H1 (cell line): ENCODE results near the gene C2orf92. TPM values are rescaled to one million over a fixed set of nuclear protein-coding genes. Genes with fewer than 3 reads are reported as not detected.

Experiments
- CTCF ChIA-PET: fragments of 300-600 bp; sonication (Branson Sonifier 250); formaldehyde crosslinking; loops from one replicate; lab custom pipeline; 2021; ENCODE audit not compliant: partially characterized antibody; lab: Charles Lee
- POLR2A ChIA-PET: fragments of 300-600 bp; sonication (Branson Sonifier 250); formaldehyde crosslinking; loops from one replicate; lab custom pipeline; 2021; ENCODE audit warnings: inconsistent platforms; ENCODE audit not compliant: partially characterized antibody; lab: Charles Lee
- DNase-seq, 2 experiments: peaks; one replicate each; pipeline versions ENCODE4 v3.0.0 to v3.0.0-alpha.2; 2010 to 2022; ENCODE audit warnings: low spot score in 2 of 2, low read depth in 1 of 2, mixed read lengths in 1 of 2
- FAIRE-seq: peaks from 2 replicates; lab custom pipeline; 2011; peaks lifted over from hg19 to GRCh38; lab: Jason Lieb, UNC
- H2AFZ ChIP-seq: 2 replicates; pipeline ENCODE4 v1.8.1; 2012; ENCODE audit warnings: low read length, inconsistent platforms
- H2AK5ac ChIP-seq: 2 replicates; pipeline ENCODE4 v1.6.1; 2013; ENCODE audit warnings: low read depth, low read length
- H2BK120ac ChIP-seq: replicated peaks from 2 replicates; pipeline ENCODE3; 2013; ENCODE audit warnings: low read depth, low read length, inconsistent platforms
- H2BK12ac ChIP-seq: 2 replicates; pipeline ENCODE4 v1.6.1; 2013; ENCODE audit warnings: low read depth, low read length
- H2BK15ac ChIP-seq: 2 replicates; pipeline ENCODE4 v1.6.1; 2013; ENCODE audit warnings: low read length
- H2BK20ac ChIP-seq: 2 replicates; pipeline ENCODE4 v1.6.1; 2013; ENCODE audit warnings: low read length
- H2BK5ac ChIP-seq: 2 replicates; pipeline ENCODE4 v1.6.1; 2013; ENCODE audit warnings: low read depth, low read length
- H3K14ac ChIP-seq: 2 replicates; pipeline ENCODE4 v1.6.1; 2013; ENCODE audit warnings: inconsistent platforms; ENCODE audit not compliant: insufficient read length
- H3K18ac ChIP-seq: 2 replicates; pipeline ENCODE4 v1.6.1; 2013; ENCODE audit warnings: low read length; ENCODE audit errors: extremely low read depth
- H3K23ac ChIP-seq: 2 replicates; pipeline ENCODE4 v1.6.1; 2013; ENCODE audit warnings: inconsistent platforms; ENCODE audit not compliant: insufficient read length
- H3K23me2 ChIP-seq: 2 replicates; pipeline ENCODE4 v1.6.1; 2013; ENCODE audit warnings: low read depth, low read length
- H3K27ac ChIP-seq: 2 replicates; pipeline ENCODE4 v1.6.1; 2011; ENCODE audit warnings: low read depth, low read length, inconsistent platforms
- H3K27me3 ChIP-seq, 4 experiments: replicated peaks in 1 of 4; 1 replicate in 1 of 4; 2 replicates in 3 of 4; pipeline versions ENCODE4 v1.6.1 to v1.8.1; 2011 to 2013; ENCODE audit warnings: low read length in 3 of 4, mild to moderate bottlenecking in 3 of 4, inconsistent platforms in 2 of 4, mixed read lengths in 2 of 4, moderate library complexity in 1 of 4; ENCODE audit not compliant: control insufficient read depth in 3 of 4, insufficient read depth in 3 of 4; ENCODE audit errors: extremely low read depth in 1 of 4
- H3K36me3 ChIP-seq, 4 experiments: 2 replicates each; pipeline versions ENCODE4 v1.6.1 to v1.8.1; 2011 to 2013; ENCODE audit warnings: mild to moderate bottlenecking in 4 of 4, low read length in 3 of 4, moderate library complexity in 2 of 4, control low read depth in 1 of 4, inconsistent platforms in 1 of 4; ENCODE audit not compliant: insufficient read depth in 4 of 4, control insufficient read depth in 2 of 4
- H3K4ac ChIP-seq: replicated peaks from 2 replicates; pipeline ENCODE3; 2013; ENCODE audit warnings: low read length, low read depth, mixed read lengths, inconsistent platforms; ENCODE audit not compliant: insufficient read length
- H3K4me1 ChIP-seq, 4 experiments: replicated peaks in 1 of 4; 1 replicate in 1 of 4; 2 replicates in 3 of 4; pipeline versions ENCODE4 v1.6.1 to v1.8.1; 2011 to 2013; ENCODE audit warnings: low read length in 3 of 4, inconsistent platforms in 2 of 4, mixed read lengths in 1 of 4; ENCODE audit not compliant: insufficient read depth in 4 of 4, control insufficient read depth in 3 of 4
- H3K4me2 ChIP-seq, 2 experiments: 2 replicates each; pipeline versions ENCODE4 v1.6.1 to v1.8.1; 2011 to 2013; ENCODE audit warnings: low read depth in 2 of 2, low read length in 2 of 2, control low read depth in 1 of 2, inconsistent platforms in 1 of 2, mild to moderate bottlenecking in 1 of 2; ENCODE audit not compliant: insufficient read depth in 1 of 2
- H3K4me3 ChIP-seq, 4 experiments: fragments of 200-600, 300-600 bp in 1 of 4; sonication (generic), shearing (Covaris generic), sonication (Bioruptor Twin) in 1 of 4; 2 replicates each; pipeline versions ENCODE4 v1.5.1 to v1.8.1; 2011 to 2016; ENCODE audit warnings: low read length in 4 of 4, low read depth in 3 of 4, control low read depth in 2 of 4, inconsistent platforms in 2 of 4, mild to moderate bottlenecking in 2 of 4, mixed read lengths in 1 of 4, moderate library complexity in 1 of 4; ENCODE audit not compliant: insufficient read depth in 2 of 4; ENCODE audit errors: extremely low read depth in 1 of 4
- H3K56ac ChIP-seq: replicated peaks from 2 replicates; pipeline ENCODE3; 2013; ENCODE audit warnings: low read depth, mild to moderate bottlenecking, mixed read lengths, low read length, inconsistent platforms; ENCODE audit not compliant: insufficient read length
- H3K79me1 ChIP-seq: 2 replicates; pipeline ENCODE4 v1.6.1; 2013; ENCODE audit warnings: low read depth, low read length, control low read depth
- H3K79me2 ChIP-seq, 2 experiments: 2 replicates each; pipeline versions ENCODE4 v1.6.1 to v1.8.1; 2012 to 2013; ENCODE audit warnings: low read length in 2 of 2, mild to moderate bottlenecking in 2 of 2, inconsistent platforms in 1 of 2; ENCODE audit not compliant: insufficient read depth in 2 of 2, control insufficient read depth in 1 of 2
- H3K9ac ChIP-seq, 4 experiments: replicated peaks in 1 of 4; 1 replicate in 1 of 4; 2 replicates in 3 of 4; pipeline versions ENCODE4 v1.6.1 to v1.8.1; 2011 to 2013; ENCODE audit warnings: low read depth in 3 of 4, low read length in 3 of 4, control low read depth in 2 of 4, mild to moderate bottlenecking in 2 of 4, moderate library complexity in 2 of 4, inconsistent platforms in 1 of 4; ENCODE audit errors: extremely low read depth in 1 of 4
- H3K9me3 ChIP-seq, 2 experiments: 2 replicates each; pipeline versions ENCODE4 v1.6.1 to v1.8.1; 2012 to 2013; ENCODE audit warnings: mild to moderate bottlenecking in 2 of 2, moderate library complexity in 2 of 2, control low read depth in 1 of 2, inconsistent platforms in 1 of 2, low read depth in 1 of 2, low read length in 1 of 2, mixed read lengths in 1 of 2; ENCODE audit not compliant: insufficient read depth in 2 of 2
- H4K20me1 ChIP-seq, 2 experiments: replicated peaks in 1 of 2; 2 replicates each; pipeline versions ENCODE3 to v1.8.1; 2011 to 2013; ENCODE audit warnings: inconsistent platforms in 2 of 2, low read length in 2 of 2, mild to moderate bottlenecking in 1 of 2; ENCODE audit not compliant: insufficient read depth in 2 of 2, control insufficient read depth in 1 of 2
- H4K5ac ChIP-seq: 2 replicates; pipeline ENCODE4 v1.6.1; 2013; ENCODE audit warnings: low read length, low read depth, mixed read lengths, inconsistent platforms; ENCODE audit not compliant: insufficient read length
- H4K8ac ChIP-seq: 2 replicates; pipeline ENCODE4 v1.8.0; 2013; ENCODE audit warnings: mild to moderate bottlenecking, moderate library complexity, low read length, inconsistent platforms; ENCODE audit not compliant: insufficient read depth; ENCODE audit errors: extremely low read depth
- H4K91ac ChIP-seq: replicated peaks from 2 replicates; pipeline ENCODE3; 2013; ENCODE audit warnings: low read length, mixed read lengths, inconsistent platforms; ENCODE audit not compliant: insufficient read length
- CBX5 ChIP-seq: fragments of 300-800, 300-1000 bp; sonication (generic); IDR thresholded peaks from 2 replicates; pipeline ENCODE4 v1.7.1; 2016; ENCODE audit warnings: antibody characterized with exemption, low read length, low read depth
- CEBPB ChIP-seq: IDR thresholded peaks from 2 replicates; pipeline ENCODE4 v1.6.1; 2012; ENCODE audit warnings: low read depth, low read length
- EZH2 ChIP-seq: fragments of 200-600 bp; sonication (generic); IDR thresholded peaks from 2 replicates; pipeline ENCODE4 v1.7.1; 2012; ENCODE audit warnings: low read depth, mild to moderate bottlenecking, moderate library complexity, low read length, inconsistent platforms; ENCODE audit not compliant: severe bottlenecking
- JUN ChIP-seq: IDR thresholded peaks from 2 replicates; pipeline ENCODE4 v1.6.1; 2011; ENCODE audit warnings: low read depth, mild to moderate bottlenecking, improper control_type of control experiment, low read length
- KDM4A ChIP-seq: IDR thresholded peaks from one replicate; pipeline ENCODE4 v1.7.1; 2012; ENCODE audit warnings: low read depth, mild to moderate bottlenecking, moderate library complexity, low read length, inconsistent platforms; ENCODE audit not compliant: severe bottlenecking
- POLR2AphosphoS5 ChIP-seq: IDR thresholded peaks from 2 replicates; pipeline ENCODE4 v1.6.1; 2011; ENCODE audit warnings: low read depth, low read length
- POU5F1 ChIP-seq: IDR thresholded peaks from 2 replicates; pipeline ENCODE4 v1.6.1; 2011; ENCODE audit warnings: low read depth, mild to moderate bottlenecking, low read length, moderate library complexity
- RBBP5 ChIP-seq: IDR thresholded peaks from 2 replicates; pipeline ENCODE4 v1.7.1; 2012; ENCODE audit warnings: low read depth, mild to moderate bottlenecking, inconsistent platforms, low read length, moderate library complexity, borderline replicate concordance
- RNF2 ChIP-seq: fragments of 200-900, 300-1000 bp; sonication (generic); IDR thresholded peaks from 2 replicates; pipeline ENCODE4 v1.7.1; 2016; ENCODE audit warnings: borderline replicate concordance, low read depth, mild to moderate bottlenecking, antibody characterized with exemption, low read length; ENCODE audit not compliant: poor library complexity, severe bottlenecking; ENCODE audit errors: missing control alignments
- SP1 ChIP-seq: IDR thresholded peaks from 2 replicates; pipeline ENCODE4 v1.6.1; 2011; ENCODE audit warnings: low read depth, low read length
- SP4 ChIP-seq: IDR thresholded peaks from 2 replicates; pipeline ENCODE4 v1.6.1; 2012; ENCODE audit warnings: low read length, inconsistent platforms
- TBP ChIP-seq: IDR thresholded peaks from 2 replicates; pipeline ENCODE4 v1.6.1; 2011; ENCODE audit warnings: low read depth, low read length, improper control_type of control experiment
- WGBS, 2 experiments: shearing (Covaris generic) in 1 of 2; methylation state at CpG; one replicate each; pipeline versions ENCODE4 v1.1.6 to v1.1.7; 2013 to 2015; ENCODE audit warnings: low lambda C conversion rate in 2 of 2, mixed read lengths in 2 of 2, inconsistent platforms in 1 of 2, low coverage in 1 of 2, missing lambda C conversion rate in 1 of 2; ENCODE audit not compliant: insufficient replicate concordance in 2 of 2, insufficient coverage in 1 of 2, insufficient read length in 1 of 2; ENCODE audit errors: extremely low coverage in 1 of 2, missing lambda C conversion rate in 1 of 2; 5-methylcytosine and 5-hydroxymethylcytosine counted together
- polyA plus RNA-seq, 7 experiments: library from polyadenylated mRNA; depleted of rRNA in 3 of 7; stranded (reverse) in 5 of 7; unstranded in 2 of 7; fragments of >200 nt in 5 of 7; fragments of 200-250 nt in 2 of 7; gene quantifications; 1 replicate in 5 of 7; 2 replicates in 1 of 7; 4 replicates in 1 of 7; pipeline versions ENCODE4 v1.2.1 to v1.2.3, GENCODE V29; 2011 to 2013; ENCODE audit warnings: missing spikeins in 2 of 7, mixed read lengths in 2 of 7
- total RNA-seq: library from RNA; stranded (reverse); fragmentation: NEBNext Ultra II Directional; extraction: Animal tissue kit (Norgen Biotek cat#: 25700); gene quantifications from 2 replicates; pipeline ENCODE4 v1.2.1, GENCODE V29; 2021
- TF ChIP-seq, protein P1 (sequence below): IDR thresholded peaks from 2 replicates; pipeline ENCODE4 v1.6.1; 2011; ENCODE audit warnings: low read length, improper control_type of control experiment

Gene C2orf92
- total and polyA plus RNA-seq, 2 of the 8 experiments (the other 6 are each of a cell fraction or from before 2014, with no cell fraction given): 2.3 to 3.7 TPM

DNA sequence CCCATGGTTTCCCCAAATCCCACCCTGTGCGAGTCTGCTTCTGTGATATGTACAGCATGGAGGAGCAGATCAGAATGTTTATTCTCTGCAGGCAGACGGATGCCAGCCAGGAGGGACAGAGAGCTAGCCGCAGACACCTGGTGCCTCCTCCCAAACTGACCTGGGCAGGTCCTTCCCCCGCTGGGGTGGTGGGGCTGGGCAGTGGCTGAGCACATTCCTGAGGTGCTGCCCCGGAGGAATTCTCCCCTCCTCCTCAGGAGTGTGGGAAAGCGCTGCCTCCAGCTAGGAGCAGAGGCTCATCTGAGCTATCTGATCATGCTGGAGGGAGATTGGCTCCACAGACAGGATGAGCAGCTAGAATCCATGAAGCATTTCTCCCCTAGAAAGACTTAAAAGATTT is 21.7 kb downstream of the C2orf92 start:
- Histone ChIP-seq H3K27me3 (no peaks in the 10 kb centered on the region), H2BK15ac (no peak overlapping the region), H2BK12ac (no peak overlapping the region), H3K36me3 (no peaks in the 10 kb centered on the region), H4K5ac (no peak overlapping the region), H4K8ac (peak overlapping the region; percentile 57; the same call in 1 of the 2 replicates), H4K20me1 (no peaks in the 10 kb centered on the region), H3K9ac (no peak overlapping the region), H3K27ac (no peak overlapping the region), H3K23me2 (no peaks in the 10 kb centered on the region), H3K79me1 (no peaks in the 10 kb centered on the region), H2BK5ac (no peak overlapping the region), H3K4me2 (peak overlapping the region; percentile 29 to 54; a peak in 2 of 4 replicates), H4K91ac (no peak overlapping the region), H3K79me2 (no peaks in the 10 kb centered on the region), H3K14ac (no peak overlapping the region), H3K18ac (0 out of 2 replicates have a peak overlapping the region, but pooled peaks have one; percentile 48), H3K9me3 (no peaks in the 10 kb centered on the region), H2AFZ (peak overlapping the region; percentile 76; the same call in 1 of the 2 replicates), H3K23ac (no peak overlapping the region), H2BK20ac (no peak overlapping the region), H3K56ac (no peak overlapping the region), H2BK120ac (no peak overlapping the region), H3K4me3 (no peak overlapping the region), H3K4ac (no peak overlapping the region), H2AK5ac (no peak overlapping the region), H3K4me1 (peaks cover 0 to 10% (median 4%) of the 10 kb centered on the region in 4 experiments; a peak in 4 of 7 replicates)
- ChIA-PET CTCF (interaction anchor here (0.8 to 2.7 kb wide), 11 partner anchors 9 to 101 kb away, joined by 3 to 33 read pairs (median 4); partner anchors contain the start of gene ACTR1B), POLR2A (interaction anchor here (0.8 to 1.5 kb wide), 5 partner anchors 9 to 100 kb away, joined by 3 to 11 read pairs (median 3); partner anchors contain the start of genes ACTR1B and COX5B)
- DNase-seq (peak; percentile 38 to 70), FAIRE-seq (no peak)
- WGBS, 2 experiments: 38% methylated on average over 5 of the region's 6 CpGs; no CpG with 5 or more reads in 1 of the 2 experiments
- no peak for TF ChIP-seq POLR2AphosphoS5
- TF ChIP-seq CEBPB: no peak
- no peak for TF ChIP-seq SP1
- 0 out of 2 replicates have a peak, but pooled peaks have one; percentile 20 for TF ChIP-seq TBP
- no peak for TF ChIP-seq EZH2
- TF ChIP-seq JUN: no peak
- no peak for TF ChIP-seq KDM4A
- no peak for TF ChIP-seq SP4
- TF ChIP-seq POU5F1: no peak
- TF ChIP-seq RNF2: no peak
- TF ChIP-seq, protein P1, sequence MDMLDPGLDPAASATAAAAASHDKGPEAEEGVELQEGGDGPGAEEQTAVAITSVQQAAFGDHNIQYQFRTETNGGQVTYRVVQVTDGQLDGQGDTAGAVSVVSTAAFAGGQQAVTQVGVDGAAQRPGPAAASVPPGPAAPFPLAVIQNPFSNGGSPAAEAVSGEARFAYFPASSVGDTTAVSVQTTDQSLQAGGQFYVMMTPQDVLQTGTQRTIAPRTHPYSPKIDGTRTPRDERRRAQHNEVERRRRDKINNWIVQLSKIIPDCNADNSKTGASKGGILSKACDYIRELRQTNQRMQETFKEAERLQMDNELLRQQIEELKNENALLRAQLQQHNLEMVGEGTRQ: no peak
- no peak for TF ChIP-seq RBBP5
- TF ChIP-seq CBX5: no peak
